Germinal center (tissue), 1 donor: ENCODE data around the gene B4GALT6.

ENCODE experiments used
- DNase-seq: peaks from one replicate; pipeline ENCODE4 v3.0.0; 2012; ENCODE audit warnings: mixed read lengths, low spot score

B4GALT6 gene

GRCh38 chr18:31595121-31595771 is 89.1 kb downstream of the B4GALT6 start:
- DNase-seq, result no peak

- no peak for DNase-seq
Observed at GRCh38 chr18:31592506-31593157, 91.7 kb downstream of the B4GALT6 start.

- DNase-seq, result no peak
Observed at GRCh38 chr18:31591628-31592027, 92.8 kb downstream of the B4GALT6 start, which contains the start of gene TTR. Gene TTR (plus strand): TSS chr18:31591877. CDS start chr18:31591903, 26 bp downstream.

GRCh38 chr18:31591113-31591512 is 93.3 kb downstream of the B4GALT6 start:
- no peak for DNase-seq

- no peak for DNase-seq
Observed at GRCh38 chr18:31590570-31590969, 93.8 kb downstream of the B4GALT6 start.

GRCh38 chr18:31587529-31587928 is 96.9 kb downstream of the B4GALT6 start:
- DNase-seq, result no peak

- DNase-seq, result no peak
Observed at GRCh38 chr18:31586616-31587015, 97.8 kb downstream of the B4GALT6 start.

- DNase-seq, result no peak
Observed at GRCh38 chr18:31585991-31586390, 98.4 kb downstream of the B4GALT6 start.

GRCh38 chr18:31583185-31583854 is 101.1 kb downstream of the B4GALT6 start:
- no peak for DNase-seq

GRCh38 chr18:31581498-31582197 is 102.7 kb downstream of the B4GALT6 start:
- no peak for DNase-seq

- DNase-seq, result no peak
Observed at GRCh38 chr18:31579375-31579774, 105.0 kb downstream of the B4GALT6 start.

- DNase-seq, result no peak
Observed at GRCh38 chr18:31578126-31578525, 106.3 kb downstream of the B4GALT6 start.

- DNase-seq, result no peak
Observed at GRCh38 chr18:31577195-31577594, 107.2 kb downstream of the B4GALT6 start.

- DNase-seq, result no peak
Observed at GRCh38 chr18:31576670-31577069, 107.7 kb downstream of the B4GALT6 start.

GRCh38 chr18:31575515-31576257 is 108.7 kb downstream of the B4GALT6 start:
- DNase-seq, result no peak

- no peak for DNase-seq
Observed at GRCh38 chr18:31574359-31574758, 110.0 kb downstream of the B4GALT6 start.
